Naive thymus-derived CD4-positive, alpha-beta T cell (primary cell): ENCODE data around the gene DUSP10. TPM values are rescaled to one million over a fixed set of nuclear protein-coding genes. Genes with fewer than 3 reads are reported as not detected.

Source experiments
- ATAC-seq: fragments of 150-1000 bp; cut with Tn5 transposase; 2 replicates; pipeline ENCODE4 v1.10.0; 2021; ENCODE audit warnings: mild to moderate bottlenecking, moderate library complexity
- CTCF ChIA-PET: fragments of 350-600 bp; sonication (Branson Sonifier 250); formaldehyde crosslinking; loops from one replicate; lab custom pipeline; 2021; ENCODE audit warnings: antibody characterized with exemption; lab: Charles Lee
- POLR2A ChIA-PET: fragments of 350-600 bp; sonication (Branson Sonifier 250); formaldehyde crosslinking; loops from one replicate; lab custom pipeline; 2021; ENCODE audit warnings: antibody characterized with exemption, inconsistent platforms; lab: Charles Lee
- DNase-seq, 9 donors: peaks; one replicate each; pipeline versions ENCODE4 v3.0.0 to v3.0.0-alpha.2; 2020 to 2022; ENCODE audit warnings: mixed read lengths in 1 of 9
- H3K27ac ChIP-seq: one replicate; pipeline ENCODE4 v1.7.0; 2013; ENCODE audit warnings: mild to moderate bottlenecking, low read depth, low read length, moderate library complexity
- H3K27me3 ChIP-seq, 2 donors: one replicate each; pipeline ENCODE4 v1.7.0; 2013; ENCODE audit warnings: low read length in 2 of 2, mild to moderate bottlenecking in 2 of 2, moderate library complexity in 2 of 2; ENCODE audit not compliant: control insufficient read depth in 2 of 2, insufficient read depth in 2 of 2
- H3K36me3 ChIP-seq, 3 experiments: 1 replicate in 2 of 3; 2 replicates in 1 of 3; pipeline ENCODE4 v1.7.0; 2013; ENCODE audit warnings: low read length in 3 of 3, mild to moderate bottlenecking in 3 of 3, moderate library complexity in 1 of 3; ENCODE audit not compliant: insufficient read depth in 3 of 3, control insufficient read depth in 2 of 3
- H3K4me1 ChIP-seq, 2 donors: one replicate each; pipeline ENCODE4 v1.7.0; 2013; ENCODE audit warnings: low read length in 2 of 2, mild to moderate bottlenecking in 2 of 2, moderate library complexity in 1 of 2; ENCODE audit not compliant: control insufficient read depth in 2 of 2, insufficient read depth in 2 of 2
- H3K4me3 ChIP-seq: 2 replicates; pipeline ENCODE4 v1.7.0; 2013; ENCODE audit warnings: mild to moderate bottlenecking, low read length
- H3K9me3 ChIP-seq, 3 experiments: 1 replicate in 2 of 3; 2 replicates in 1 of 3; pipeline ENCODE4 v1.7.0; 2013; ENCODE audit warnings: low read length in 3 of 3; ENCODE audit not compliant: control insufficient read depth in 2 of 3
- H3K27ac Mint-ChIP-seq, 9 donors: one replicate each; pipeline ENCODE4 v1.8.0; 2020 to 2022; ENCODE audit warnings: mixed read lengths in 9 of 9, mild to moderate bottlenecking in 8 of 9, moderate library complexity in 5 of 9, inconsistent platforms in 2 of 9
- H3K27me3 Mint-ChIP-seq, 5 donors: one replicate each; pipeline ENCODE4 v1.8.0; 2021 to 2022; ENCODE audit warnings: mixed read lengths in 5 of 5, mild to moderate bottlenecking in 1 of 5
- H3K36me3 Mint-ChIP-seq, 5 donors: one replicate each; pipeline ENCODE4 v1.8.0; 2020 to 2022; ENCODE audit warnings: mixed read lengths in 5 of 5, mild to moderate bottlenecking in 3 of 5, inconsistent platforms in 1 of 5
- H3K4me1 Mint-ChIP-seq, 7 donors: one replicate each; pipeline ENCODE4 v1.8.0; 2020 to 2022; ENCODE audit warnings: mixed read lengths in 7 of 7, mild to moderate bottlenecking in 3 of 7, inconsistent platforms in 1 of 7
- H3K4me3 Mint-ChIP-seq, 10 donors: one replicate each; pipeline ENCODE4 v1.8.0; 2020 to 2022; ENCODE audit warnings: mild to moderate bottlenecking in 10 of 10, mixed read lengths in 10 of 10, moderate library complexity in 6 of 10, inconsistent platforms in 2 of 10
- H3K9me3 Mint-ChIP-seq, 11 donors: one replicate each; pipeline ENCODE4 v1.8.0; 2020 to 2022; ENCODE audit warnings: mixed read lengths in 11 of 11, mild to moderate bottlenecking in 4 of 11, inconsistent platforms in 1 of 11, moderate library complexity in 1 of 11
- intact Hi-C, 2 donors: fragments of 100-400 bp; cut with micrococcal nuclease; formaldehyde crosslinking; loops; one replicate each; pipeline ENCODE4 v1.15.1; 2023
- polyA plus RNA-seq, 2 donors: library from polyadenylated mRNA; unstranded; fragments of 300-500 nt; fragmentation: Illumina TruSeq; gene quantifications; one replicate each; pipeline ENCODE4 v1.2.3, GENCODE V29; 2021
- total RNA-seq, 6 experiments: library from RNA in 5 of 6; stranded (reverse) in 5 of 6; gene quantifications; 1 replicate in 5 of 6; 2 replicates in 1 of 6; pipeline ENCODE4 v1.2.3 and lab custom pipeline; 2021 to 2026

DUSP10 gene
- total and polyA plus RNA-seq, 7 experiments from 2014 or later: 2.5 to 60.6 (median 3.7) TPM

GRCh38 chr1:221722254-221723017, 19.5 kb downstream of the DUSP10 start:
- H3K4me1 Mint-ChIP-seq: peaks cover 19 to 67% (median 36%) of the 10 kb centered on the region in 7 donors
- H3K4me3 Mint-ChIP-seq: no peak overlapping the region
- peaks cover 0 to 63% (median 25%) of the 10 kb centered on the region in 5 donors for H3K36me3 Mint-ChIP-seq
- no peaks in the 10 kb centered on the region for H3K27me3 Mint-ChIP-seq
- Histone ChIP-seq H3K27ac (no peak overlapping the region), H3K4me3 (no peak overlapping the region), H3K27me3 (no peaks in the 10 kb centered on the region), H3K9me3 (peaks cover 0 to 9% (median 0%) of the 10 kb centered on the region in 3 experiments), H3K36me3 (no peaks in the 10 kb centered on the region), H3K4me1 (peaks cover 18 to 20% of the 10 kb centered on the region in 2 donors)
- intact Hi-C loops: no loop called here
- POLR2A ChIA-PET: interaction anchor here (0.7 to 1.6 kb wide), 5 partner anchors 10 to 21 kb away, joined by 3 to 8 read pairs (median 4); partner anchors contain the start of gene DUSP10
- ATAC-seq (no peak), DNase-seq (no peak)
- H3K27ac Mint-ChIP-seq: peak overlapping the region in 4 of 9 donors; percentile 2 to 59 (median 35)
- CTCF ChIA-PET: interaction anchor here (1.7 kb wide), 1 partner anchor 742 kb away, joined by 3 read pairs; no protein-coding TSS in a partner anchor
- peaks cover 0 to 19% (median 8%) of the 10 kb centered on the region in 11 donors for H3K9me3 Mint-ChIP-seq

- POLR2A ChIA-PET: interaction anchor here (0.7 kb wide), 2 partner anchors 20 to 43 kb away, joined by 3 read pairs; no protein-coding TSS in a partner anchor
- CTCF ChIA-PET: no interaction called here
- Mint-ChIP-seq H3K4me3 (no peak overlapping the region), H3K9me3 (peaks cover 0 to 19% (median 8%) of the 10 kb centered on the region in 11 donors), H3K27me3 (no peaks in the 10 kb centered on the region), H3K36me3 (peaks cover 0 to 66% (median 25%) of the 10 kb centered on the region in 5 donors), H3K4me1 (peaks cover 20 to 67% (median 26%) of the 10 kb centered on the region in 7 donors), H3K27ac (no peak overlapping the region)
- intact Hi-C loops: no loop called here
- H3K4me1 ChIP-seq: peaks cover 1 to 9% of the 10 kb centered on the region in 2 donors
- no peaks in the 10 kb centered on the region for H3K36me3 ChIP-seq
- H3K27me3 ChIP-seq: no peaks in the 10 kb centered on the region
- H3K4me3 ChIP-seq: no peak overlapping the region
- ATAC-seq (no peak), DNase-seq (no peak)
- H3K27ac ChIP-seq: no peak overlapping the region
- H3K9me3 ChIP-seq: peaks cover 0 to 9% (median 0%) of the 10 kb centered on the region in 3 experiments
Measured at GRCh38 chr1:221720545-221720944, 21.3 kb downstream of the DUSP10 start.

DNA sequence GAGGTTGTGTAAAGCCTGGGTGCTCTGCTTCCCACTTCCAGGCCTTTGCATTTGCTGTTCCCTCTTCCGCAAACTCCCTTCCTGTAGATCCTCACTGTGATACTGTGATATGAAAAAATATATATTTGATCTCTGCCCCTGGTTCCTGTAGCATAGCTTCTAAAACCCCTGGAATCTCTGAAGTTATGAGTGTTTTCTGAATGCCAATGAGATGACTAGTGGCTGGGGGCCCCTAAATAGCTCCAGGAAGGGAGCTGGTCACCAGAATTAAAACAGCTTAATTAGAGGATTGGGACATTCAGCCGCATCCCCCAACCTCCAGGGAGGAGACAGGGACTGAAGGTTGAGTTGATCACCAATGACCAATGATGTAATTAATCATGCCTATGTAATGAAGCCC, 21.9 kb downstream of the DUSP10 start:
- DNase-seq (no peak), ATAC-seq (no peak)
- Histone ChIP-seq H3K4me1 (peaks cover 0 to 9% of the 10 kb centered on the region in 2 donors), H3K4me3 (no peak overlapping the region), H3K27me3 (no peaks in the 10 kb centered on the region), H3K27ac (no peak overlapping the region), H3K9me3 (peaks cover 0 to 9% (median 0%) of the 10 kb centered on the region in 3 experiments), H3K36me3 (no peaks in the 10 kb centered on the region)
- POLR2A ChIA-PET: interaction anchor here (0.7 kb wide), 1 partner anchor 44 kb away, joined by 3 read pairs; no protein-coding TSS in a partner anchor
- Mint-ChIP-seq H3K36me3 (peaks cover 0 to 67% (median 25%) of the 10 kb centered on the region in 5 donors), H3K4me3 (no peak overlapping the region), H3K27ac (no peak overlapping the region), H3K27me3 (no peaks in the 10 kb centered on the region), H3K9me3 (peaks cover 0 to 18% (median 8%) of the 10 kb centered on the region in 11 donors), H3K4me1 (peaks cover 21 to 66% (median 26%) of the 10 kb centered on the region in 7 donors)
- CTCF ChIA-PET: no interaction called here
- intact Hi-C loops: loop anchor here (10.0 kb wide), 2 partner anchors 735 to 925 kb away; no protein-coding TSS in a partner anchor

DNA sequence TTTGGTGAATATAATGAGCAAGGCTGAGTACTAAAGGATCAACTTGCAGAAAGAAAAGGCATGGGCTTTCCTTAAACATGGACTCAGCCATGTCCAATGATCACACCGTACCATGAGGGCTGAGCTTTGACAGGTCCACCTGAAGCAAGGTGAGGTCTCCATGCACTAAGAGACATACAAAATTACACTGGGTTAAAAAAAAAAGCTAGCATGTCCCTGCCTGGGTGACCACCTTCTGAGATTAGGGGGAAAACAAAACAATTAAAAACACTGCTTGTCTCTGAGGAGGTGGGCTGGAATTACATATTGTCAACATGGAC, 22.7 kb downstream of the DUSP10 start:
- DNase-seq: no peak
- Histone ChIP-seq H3K4me1 (peaks cover 1 to 9% of the 10 kb centered on the region in 2 donors), H3K4me3 (no peak overlapping the region), H3K36me3 (no peaks in the 10 kb centered on the region), H3K27me3 (no peaks in the 10 kb centered on the region), H3K9me3 (peaks cover 0 to 9% (median 0%) of the 10 kb centered on the region in 3 experiments), H3K27ac (no peak overlapping the region)
- ATAC-seq: no peak
- ChIA-PET POLR2A (no interaction called here), CTCF (no interaction called here)
- Mint-ChIP-seq H3K9me3 (peaks cover 0 to 18% (median 5%) of the 10 kb centered on the region in 11 donors), H3K27me3 (no peaks in the 10 kb centered on the region), H3K36me3 (peaks cover 0 to 67% (median 20%) of the 10 kb centered on the region in 5 donors), H3K27ac (no peak overlapping the region), H3K4me3 (no peak overlapping the region), H3K4me1 (peaks cover 26 to 70% (median 32%) of the 10 kb centered on the region in 7 donors)
- intact Hi-C loops: loop anchor here (10.0 kb wide), 2 partner anchors 736 to 926 kb away; no protein-coding TSS in a partner anchor

DNA sequence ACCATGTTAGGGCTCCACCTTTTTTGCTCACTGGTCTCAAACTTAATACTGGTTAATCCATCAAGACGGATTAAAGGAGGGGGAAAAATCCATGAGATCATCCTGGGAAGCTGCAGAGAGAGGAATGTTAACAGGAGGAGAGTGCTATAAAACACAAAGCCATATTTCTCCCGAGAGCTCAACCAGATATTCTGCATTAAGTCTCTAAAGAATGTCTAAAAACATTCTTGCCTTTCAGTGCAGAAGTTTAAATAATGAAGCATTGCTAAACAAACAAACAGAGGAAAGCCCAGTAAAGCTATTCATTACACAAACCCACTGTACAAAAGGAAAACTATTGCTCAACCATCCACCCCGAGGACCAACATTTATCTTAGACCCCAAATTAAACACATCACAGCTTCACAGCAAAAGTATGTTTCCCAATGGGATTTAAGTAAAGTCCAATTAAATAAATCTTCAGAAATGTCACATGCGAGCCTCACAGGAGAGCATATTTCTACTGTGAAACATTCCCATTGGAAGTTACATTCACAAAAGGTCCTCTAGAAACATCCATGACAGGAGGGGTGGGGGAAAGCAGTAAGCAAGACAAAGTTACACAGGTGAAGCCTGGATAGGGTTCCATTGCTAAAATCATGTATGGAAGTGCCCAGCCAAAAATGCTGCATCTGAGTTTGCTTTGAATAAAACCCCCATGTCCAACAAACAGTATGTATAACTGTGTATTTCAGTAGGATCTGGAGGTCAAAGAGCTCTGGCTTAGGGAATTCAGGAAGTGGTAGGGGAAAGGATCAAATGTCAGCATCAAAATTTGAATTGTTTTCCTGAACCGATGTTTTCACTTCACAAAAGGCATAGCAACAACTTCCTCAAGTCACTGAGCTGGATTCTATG, 23.3 kb downstream of the DUSP10 start:
- Histone ChIP-seq H3K9me3 (peaks cover 0 to 4% (median 0%) of the 10 kb centered on the region in 3 experiments), H3K4me1 (peaks cover 7 to 14% of the 10 kb centered on the region in 2 donors), H3K27ac (no peak overlapping the region), H3K36me3 (no peaks in the 10 kb centered on the region), H3K27me3 (no peaks in the 10 kb centered on the region), H3K4me3 (no peak overlapping the region)
- intact Hi-C loops: loop anchor here (10.0 kb wide), 2 partner anchors 736 to 926 kb away; no protein-coding TSS in a partner anchor
- peaks cover 0 to 65% (median 14%) of the 10 kb centered on the region in 5 donors for H3K36me3 Mint-ChIP-seq
- H3K27ac Mint-ChIP-seq: peak overlapping the region in 1 of 9 donors; percentile 15
- ChIA-PET CTCF (interaction anchor here (1.3 kb wide), 1 partner anchor 17 kb away, joined by 3 read pairs; no protein-coding TSS in a partner anchor), POLR2A (interaction anchor here (1.2 kb wide), 1 partner anchor 23 kb away, joined by 4 read pairs; the partner anchor contains the start of gene DUSP10)
- ATAC-seq (no peak), DNase-seq (no peak)
- no peak overlapping the region for H3K4me3 Mint-ChIP-seq
- no peaks in the 10 kb centered on the region for H3K27me3 Mint-ChIP-seq
- peaks cover 0 to 13% (median under 1%) of the 10 kb centered on the region in 11 donors for H3K9me3 Mint-ChIP-seq
- H3K4me1 Mint-ChIP-seq: peaks cover 32 to 76% (median 38%) of the 10 kb centered on the region in 7 donors

- Histone ChIP-seq H3K4me1 (peaks cover 15 to 26% of the 10 kb centered on the region in 2 donors), H3K36me3 (no peaks in the 10 kb centered on the region), H3K9me3 (no peaks in the 10 kb centered on the region), H3K27me3 (no peaks in the 10 kb centered on the region), H3K4me3 (no peak overlapping the region), H3K27ac (no peak overlapping the region)
- no peak overlapping the region for H3K4me3 Mint-ChIP-seq
- H3K36me3 Mint-ChIP-seq: peaks cover 0 to 53% (median 9%) of the 10 kb centered on the region in 5 donors
- H3K4me1 Mint-ChIP-seq: peaks cover 40 to 77% (median 46%) of the 10 kb centered on the region in 7 donors
- POLR2A ChIA-PET: interaction anchor here (1.2 kb wide), 1 partner anchor 25 kb away, joined by 4 read pairs; the partner anchor contains the start of gene DUSP10
- no peak for ATAC-seq
- no peaks in the 10 kb centered on the region for H3K27me3 Mint-ChIP-seq
- intact Hi-C loops: loop anchor here (10.0 kb wide), 2 partner anchors 737 to 927 kb away; no protein-coding TSS in a partner anchor
- CTCF ChIA-PET: interaction anchor here (1.3 kb wide), 1 partner anchor 18 kb away, joined by 3 read pairs; no protein-coding TSS in a partner anchor
- no peak for DNase-seq
- peaks cover 0 to 1% (median 0%) of the 10 kb centered on the region in 11 donors for H3K9me3 Mint-ChIP-seq
- H3K27ac Mint-ChIP-seq: no peak overlapping the region
Measured at GRCh38 chr1:221717485-221717853, 24.4 kb downstream of the DUSP10 start.
